ENCODE results near the gene BRICD5.

BRICD5 gene

GRCh38 chr16:2196981-2197511, 13.6 kb downstream of the BRICD5 start:
- DNase-seq = no peak

- peak; percentile 34 for DNase-seq
Measured at GRCh38 chr16:2196162-2196980, 14.3 kb downstream of the BRICD5 start, which contains the start of gene CASKIN1. CASKIN1 (minus strand) TSS chr16:2196605; CDS start chr16:2196432, 173 bp downstream.

- no peak for DNase-seq
Measured at GRCh38 chr16:2195322-2196161, 15.1 kb downstream of the BRICD5 start.

- peak; percentile 63 for DNase-seq
Measured at GRCh38 chr16:2194852-2195321, 15.8 kb downstream of the BRICD5 start.

- DNase-seq = peak; percentile 24
Measured at GRCh38 chr16:2194166-2194834, 16.4 kb downstream of the BRICD5 start.

GRCh38 chr16:2191446-2191706, 19.3 kb downstream of the BRICD5 start:
- no peak for DNase-seq

GRCh38 chr16:2190659-2191445, 19.8 kb downstream of the BRICD5 start:
- no peak for DNase-seq

GRCh38 chr16:2190002-2190658, 20.5 kb downstream of the BRICD5 start:
- DNase-seq = no peak

GRCh38 chr16:2189252-2189893, 21.3 kb downstream of the BRICD5 start:
- DNase-seq = no peak

- no peak for DNase-seq
Measured at GRCh38 chr16:2188395-2188794, 22.3 kb downstream of the BRICD5 start.

- DNase-seq = no peak
Measured at GRCh38 chr16:2187212-2187611, 23.5 kb downstream of the BRICD5 start.

- DNase-seq = no peak
Measured at GRCh38 chr16:2186505-2186904, 24.2 kb downstream of the BRICD5 start.

GRCh38 chr16:2186064-2186463, 24.6 kb downstream of the BRICD5 start:
- DNase-seq = no peak

- no peak for DNase-seq
Measured at GRCh38 chr16:2184962-2185361, 25.7 kb downstream of the BRICD5 start.

GRCh38 chr16:2184346-2184745, 26.3 kb downstream of the BRICD5 start:
- no peak for DNase-seq

- no peak for DNase-seq
Measured at GRCh38 chr16:2183671-2184070, 27.0 kb downstream of the BRICD5 start.

- no peak for DNase-seq
Measured at GRCh38 chr16:2181952-2182351, 28.7 kb downstream of the BRICD5 start.

GRCh38 chr16:2180962-2181923, 29.4 kb downstream of the BRICD5 start:
- no peak for DNase-seq

GRCh38 chr16:2180461-2180860, 30.2 kb downstream of the BRICD5 start:
- no peak for DNase-seq

GRCh38 chr16:2179576-2179975, 31.1 kb downstream of the BRICD5 start:
- no peak for DNase-seq
